ENCODE measurements around the gene U2AF2.

Gene U2AF2

GRCh38 chr19:55644191-55644833 is 10.5 kb upstream of the U2AF2 start:
- no peak for DNase-seq

GRCh38 chr19:55644842-55645511 is 9.9 kb upstream of the U2AF2 start:
- DNase-seq, result no peak

GRCh38 chr19:55645512-55645881 is 9.3 kb upstream of the U2AF2 start:
- no peak for DNase-seq

- no peak for DNase-seq
Observed at GRCh38 chr19:55646889-55647731, 7.7 kb upstream of the U2AF2 start.

GRCh38 chr19:55647732-55648584 is 6.9 kb upstream of the U2AF2 start, which contains the start of gene CCDC106:
Gene CCDC106, plus strand, starts transcription at chr19:55648212. Its CDS starts 835 bp downstream, at chr19:55649047.
- peak; percentile 27 for DNase-seq

GRCh38 chr19:55648585-55649267 is 6.1 kb upstream of the U2AF2 start:
- no peak for DNase-seq

GRCh38 chr19:55649268-55650125 is 5.3 kb upstream of the U2AF2 start:
- DNase-seq, result no peak

- DNase-seq, result no peak
Observed at GRCh38 chr19:55650126-55650557, 4.7 kb upstream of the U2AF2 start.

GRCh38 chr19:55650602-55651230 is 4.1 kb upstream of the U2AF2 start:
- no peak for DNase-seq

- no peak for DNase-seq
Observed at GRCh38 chr19:55651236-55651635, 3.6 kb upstream of the U2AF2 start.

GRCh38 chr19:55652311-55653128 is 2.3 kb upstream of the U2AF2 start:
- DNase-seq, result peak; percentile 23

GRCh38 chr19:55653651-55654322 is 1.0 kb upstream of the U2AF2 start:
- DNase-seq, result peak; percentile 92

GRCh38 chr19:55654323-55654867 is 440 bp upstream of the U2AF2 start:
- DNase-seq, result peak; percentile 68

GRCh38 chr19:55655648-55656040 is 809 bp downstream of the U2AF2 start:
- no peak for DNase-seq

- no peak for DNase-seq
Observed at GRCh38 chr19:55656552-55656951, 1.7 kb downstream of the U2AF2 start.

GRCh38 chr19:55656988-55657747 is 2.3 kb downstream of the U2AF2 start:
- no peak for DNase-seq

GRCh38 chr19:55658846-55659459 is 4.1 kb downstream of the U2AF2 start:
- DNase-seq, result no peak
